SK-N-SH treated with all-trans-retinoic acid at 6 μM for 48 hours (cell line): ENCODE measurements around the gene MRPL27.

Experiments used
- ATAC-seq: fragments of 200-7000 bp; cut with Tn5 transposase; 3 replicates; pipeline ENCODE4 v1.9.1; 2020; ENCODE audit warnings: mild to moderate bottlenecking, moderate library complexity
- BACH2 ChIP-seq: fragments of 250-450 bp; sonication (Bioruptor Pico); IDR thresholded peaks from 2 replicates; pipeline ENCODE4 v1.9.0; 2021; ENCODE audit warnings: mild to moderate bottlenecking, borderline replicate concordance
- CSDC2 ChIP-seq: fragments of 250-450 bp; sonication (Bioruptor Pico); IDR thresholded peaks from 2 replicates; pipeline ENCODE4 v1.5.0; 2020; ENCODE audit warnings: mild to moderate bottlenecking, moderate library complexity
- ESRRG ChIP-seq: fragments of 250-450 bp; sonication (Bioruptor Pico); IDR thresholded peaks from 2 replicates; pipeline ENCODE4 v1.6.1; 2021; ENCODE audit warnings: mild to moderate bottlenecking
- GLIS3 ChIP-seq: fragments of 250-450 bp; sonication (Bioruptor Pico); IDR thresholded peaks from 2 replicates; pipeline ENCODE4 v1.5.0; 2020; ENCODE audit warnings: mild to moderate bottlenecking, moderate library complexity
- ISL1 ChIP-seq: fragments of 250-450 bp; sonication (Bioruptor Pico); IDR thresholded peaks from 2 replicates; pipeline ENCODE4 v2.1.2; 2022; ENCODE audit warnings: mild to moderate bottlenecking, moderate library complexity
- PPARA ChIP-seq: fragments of 250-450 bp; sonication (Bioruptor Pico); IDR thresholded peaks from 2 replicates; pipeline ENCODE4 v1.5.0; 2020; ENCODE audit warnings: mild to moderate bottlenecking, borderline replicate concordance
- TCF4 ChIP-seq: fragments of 250-450 bp; sonication (Bioruptor Pico); IDR thresholded peaks from 2 replicates; pipeline ENCODE4 v1.8.0; 2021; ENCODE audit warnings: mild to moderate bottlenecking, moderate library complexity, borderline replicate concordance
- ZFP3 ChIP-seq: fragments of 250-450 bp; sonication (Bioruptor Pico); IDR thresholded peaks from 2 replicates; pipeline ENCODE4 v1.5.0; 2020; ENCODE audit warnings: mild to moderate bottlenecking, moderate library complexity
- ZNF565 ChIP-seq: fragments of 450-650 bp; formaldehyde crosslinking; conservative IDR thresholded peaks from 2 replicates; pipeline ENCODE4 v1.5.0; 2020; ENCODE audit warnings: low read depth, mild to moderate bottlenecking, moderate library complexity
- ZNF70 ChIP-seq: fragments of 450-650 bp; formaldehyde crosslinking; IDR thresholded peaks from 2 replicates; pipeline ENCODE4 v1.5.0; 2020; ENCODE audit warnings: mild to moderate bottlenecking, moderate library complexity
- ZNF8 ChIP-seq: fragments of 450-650 bp; formaldehyde crosslinking; IDR thresholded peaks from 2 replicates; pipeline ENCODE4 v1.5.0; 2020; ENCODE audit warnings: mild to moderate bottlenecking, moderate library complexity
- TF ChIP-seq, protein P1 (sequence below): fragments of 250-450 bp; sonication (Bioruptor Pico); IDR thresholded peaks from 2 replicates; pipeline ENCODE4 v1.8.0; 2020; ENCODE audit warnings: mild to moderate bottlenecking, moderate library complexity, borderline replicate concordance
- TF ChIP-seq, protein P2 (sequence below): fragments of 250-450 bp; sonication (Bioruptor Pico); IDR thresholded peaks from 2 replicates; pipeline ENCODE4 v1.5.0; 2020; ENCODE audit warnings: mild to moderate bottlenecking, moderate library complexity
- TF ChIP-seq, protein P3 (sequence below): fragments of 250-450 bp; sonication (Bioruptor Pico); IDR thresholded peaks from 2 replicates; pipeline ENCODE4 v1.5.1; 2021; ENCODE audit warnings: mild to moderate bottlenecking, moderate library complexity

Gene MRPL27

DNA sequence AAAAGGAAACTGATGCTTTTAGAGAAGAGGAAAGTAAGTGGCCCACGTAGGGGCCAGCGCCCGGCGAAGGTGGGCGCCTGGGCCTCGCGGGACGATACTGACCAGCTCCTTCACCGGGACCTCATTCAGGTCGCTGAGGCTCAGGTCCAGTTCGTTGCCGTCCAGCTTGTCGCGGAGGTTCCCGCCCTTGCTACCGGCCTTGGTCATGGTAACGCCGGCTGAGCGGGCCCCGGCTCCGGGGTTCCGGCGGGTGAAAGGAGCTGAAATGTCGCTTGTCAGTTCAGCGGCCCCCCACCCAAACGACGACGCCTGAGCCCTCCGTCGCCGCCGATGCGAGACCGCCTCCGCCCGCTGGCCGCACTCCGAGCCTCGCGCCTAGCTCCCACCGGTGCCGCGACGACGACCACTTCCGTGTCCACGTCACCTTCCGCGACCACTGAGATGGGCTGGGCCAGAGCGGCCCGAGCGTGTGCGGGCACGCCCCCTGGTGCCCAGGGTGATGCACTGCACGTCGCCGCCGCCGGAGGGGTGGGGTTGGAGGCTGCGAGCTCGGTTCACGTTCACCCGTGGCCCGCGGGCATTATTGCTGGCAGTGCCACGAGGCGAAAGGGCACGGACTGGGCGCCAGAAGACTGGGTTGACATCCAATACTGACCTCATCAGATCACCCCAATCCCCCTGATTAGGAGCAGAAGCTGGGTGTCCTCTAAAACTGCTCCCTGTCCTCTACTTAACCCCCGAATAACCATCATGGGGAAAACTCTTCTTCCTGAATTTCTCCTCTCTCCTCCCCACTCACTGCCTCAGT lies 24.3 kb upstream of the MRPL27 start, which contains the start of gene LRRC59:
TSS of gene LRRC59 (minus strand) at position 413 of the 808 bp plus-strand sequence. CDS start at position 207, 206 bp downstream.
- peak; percentile 95 for ATAC-seq
- TF ChIP-seq PPARA (no peak), ZFP3 (CRISPR knock-in tag) (no peak), ESRRG (CRISPR knock-in tag) (no peak), CSDC2 (CRISPR knock-in tag) (peak; percentile 11; the same call in 1 of the 2 replicates)
- TF ChIP-seq, protein P1, sequence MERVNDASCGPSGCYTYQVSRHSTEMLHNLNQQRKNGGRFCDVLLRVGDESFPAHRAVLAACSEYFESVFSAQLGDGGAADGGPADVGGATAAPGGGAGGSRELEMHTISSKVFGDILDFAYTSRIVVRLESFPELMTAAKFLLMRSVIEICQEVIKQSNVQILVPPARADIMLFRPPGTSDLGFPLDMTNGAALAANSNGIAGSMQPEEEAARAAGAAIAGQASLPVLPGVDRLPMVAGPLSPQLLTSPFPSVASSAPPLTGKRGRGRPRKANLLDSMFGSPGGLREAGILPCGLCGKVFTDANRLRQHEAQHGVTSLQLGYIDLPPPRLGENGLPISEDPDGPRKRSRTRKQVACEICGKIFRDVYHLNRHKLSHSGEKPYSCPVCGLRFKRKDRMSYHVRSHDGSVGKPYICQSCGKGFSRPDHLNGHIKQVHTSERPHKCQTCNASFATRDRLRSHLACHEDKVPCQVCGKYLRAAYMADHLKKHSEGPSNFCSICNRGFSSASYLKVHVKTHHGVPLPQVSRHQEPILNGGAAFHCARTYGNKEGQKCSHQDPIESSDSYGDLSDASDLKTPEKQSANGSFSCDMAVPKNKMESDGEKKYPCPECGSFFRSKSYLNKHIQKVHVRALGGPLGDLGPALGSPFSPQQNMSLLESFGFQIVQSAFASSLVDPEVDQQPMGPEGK (CRISPR knock-in tag) = no peak
- TF ChIP-seq, protein P2, sequence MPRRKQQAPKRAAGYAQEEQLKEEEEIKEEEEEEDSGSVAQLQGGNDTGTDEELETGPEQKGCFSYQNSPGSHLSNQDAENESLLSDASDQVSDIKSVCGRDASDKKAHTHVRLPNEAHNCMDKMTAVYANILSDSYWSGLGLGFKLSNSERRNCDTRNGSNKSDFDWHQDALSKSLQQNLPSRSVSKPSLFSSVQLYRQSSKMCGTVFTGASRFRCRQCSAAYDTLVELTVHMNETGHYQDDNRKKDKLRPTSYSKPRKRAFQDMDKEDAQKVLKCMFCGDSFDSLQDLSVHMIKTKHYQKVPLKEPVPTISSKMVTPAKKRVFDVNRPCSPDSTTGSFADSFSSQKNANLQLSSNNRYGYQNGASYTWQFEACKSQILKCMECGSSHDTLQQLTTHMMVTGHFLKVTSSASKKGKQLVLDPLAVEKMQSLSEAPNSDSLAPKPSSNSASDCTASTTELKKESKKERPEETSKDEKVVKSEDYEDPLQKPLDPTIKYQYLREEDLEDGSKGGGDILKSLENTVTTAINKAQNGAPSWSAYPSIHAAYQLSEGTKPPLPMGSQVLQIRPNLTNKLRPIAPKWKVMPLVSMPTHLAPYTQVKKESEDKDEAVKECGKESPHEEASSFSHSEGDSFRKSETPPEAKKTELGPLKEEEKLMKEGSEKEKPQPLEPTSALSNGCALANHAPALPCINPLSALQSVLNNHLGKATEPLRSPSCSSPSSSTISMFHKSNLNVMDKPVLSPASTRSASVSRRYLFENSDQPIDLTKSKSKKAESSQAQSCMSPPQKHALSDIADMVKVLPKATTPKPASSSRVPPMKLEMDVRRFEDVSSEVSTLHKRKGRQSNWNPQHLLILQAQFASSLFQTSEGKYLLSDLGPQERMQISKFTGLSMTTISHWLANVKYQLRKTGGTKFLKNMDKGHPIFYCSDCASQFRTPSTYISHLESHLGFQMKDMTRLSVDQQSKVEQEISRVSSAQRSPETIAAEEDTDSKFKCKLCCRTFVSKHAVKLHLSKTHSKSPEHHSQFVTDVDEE (CRISPR knock-in tag) = peak; percentile 61; the same call in 1 of the 2 replicates
- TF ChIP-seq, all 23 proteins: peak for 2

DNA sequence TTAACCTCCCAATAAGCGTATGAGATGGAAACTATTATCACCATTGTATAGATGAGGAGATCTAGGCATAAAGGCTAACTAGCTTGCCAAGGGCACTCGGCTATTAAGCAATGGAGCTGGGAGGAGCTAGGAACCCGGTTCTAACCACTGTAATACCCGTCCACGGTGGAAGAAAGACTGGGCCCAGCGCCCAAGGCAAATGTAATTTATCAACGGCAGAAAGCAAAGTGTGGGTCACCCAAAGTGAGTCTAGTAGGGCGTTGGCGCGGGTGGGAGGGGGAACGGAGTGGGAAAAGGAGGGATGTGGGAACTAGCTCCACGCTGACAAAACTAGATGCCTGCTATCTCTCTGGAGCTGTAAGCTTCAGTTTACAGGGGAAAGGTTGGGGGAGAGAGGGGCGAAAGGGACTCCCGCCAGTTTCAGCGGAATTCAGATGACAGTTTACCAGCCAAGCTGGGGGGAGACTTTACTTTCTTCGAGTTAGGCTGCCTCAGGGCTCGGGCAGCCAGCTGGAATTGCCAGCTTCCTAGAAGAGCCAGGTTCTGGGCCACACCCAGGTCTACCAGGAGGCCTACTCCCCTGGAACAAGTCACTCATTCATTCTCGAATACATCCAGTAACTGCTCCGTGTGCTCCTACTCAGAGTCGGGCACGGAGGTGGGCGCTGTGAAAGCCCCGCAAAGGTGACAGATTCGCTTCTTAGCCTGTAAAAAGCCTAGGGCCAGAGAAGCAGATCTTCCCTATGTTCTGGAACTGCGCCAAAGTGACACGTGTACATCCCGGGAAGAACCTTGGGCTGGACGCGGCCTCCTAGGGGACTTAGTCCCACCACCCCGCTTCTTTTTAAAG lies 23.5 kb upstream of the MRPL27 start:
- TF ChIP-seq, protein P3, sequence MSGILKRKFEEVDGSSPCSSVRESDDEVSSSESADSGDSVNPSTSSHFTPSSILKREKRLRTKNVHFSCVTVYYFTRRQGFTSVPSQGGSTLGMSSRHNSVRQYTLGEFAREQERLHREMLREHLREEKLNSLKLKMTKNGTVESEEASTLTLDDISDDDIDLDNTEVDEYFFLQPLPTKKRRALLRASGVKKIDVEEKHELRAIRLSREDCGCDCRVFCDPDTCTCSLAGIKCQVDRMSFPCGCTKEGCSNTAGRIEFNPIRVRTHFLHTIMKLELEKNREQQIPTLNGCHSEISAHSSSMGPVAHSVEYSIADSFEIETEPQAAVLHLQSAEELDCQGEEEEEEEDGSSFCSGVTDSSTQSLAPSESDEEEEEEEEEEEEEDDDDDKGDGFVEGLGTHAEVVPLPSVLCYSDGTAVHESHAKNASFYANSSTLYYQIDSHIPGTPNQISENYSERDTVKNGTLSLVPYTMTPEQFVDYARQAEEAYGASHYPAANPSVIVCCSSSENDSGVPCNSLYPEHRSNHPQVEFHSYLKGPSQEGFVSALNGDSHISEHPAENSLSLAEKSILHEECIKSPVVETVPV (CRISPR knock-in tag) = no peak
- no peak for TF ChIP-seq ZFP3 (CRISPR knock-in tag)
- TF ChIP-seq ZNF70 (CRISPR knock-in tag) = no peak
- peak; percentile 60 for ATAC-seq

DNA sequence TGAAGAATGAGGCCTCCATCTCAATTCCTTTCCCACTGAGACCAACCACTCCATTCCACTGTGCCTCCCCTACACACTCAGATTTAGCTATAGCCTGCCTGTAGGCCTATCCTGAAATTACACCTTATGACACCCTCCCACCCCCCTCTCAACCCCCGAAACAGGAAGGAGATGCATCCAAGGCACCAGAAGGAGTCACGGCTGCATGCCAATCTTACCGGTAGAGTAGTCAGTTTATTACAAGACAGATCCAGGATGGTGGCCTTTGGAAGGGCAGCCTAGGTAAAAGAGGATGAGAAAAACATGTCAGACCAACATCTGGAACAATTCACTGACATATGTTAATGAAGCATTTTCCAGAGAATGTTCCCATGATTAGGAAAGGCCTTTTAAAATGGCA lies 21.7 kb upstream of the MRPL27 start:
- no peak for ATAC-seq
- TF ChIP-seq, protein P1 (CRISPR knock-in tag) = no peak
- TF ChIP-seq PPARA = no peak

DNA sequence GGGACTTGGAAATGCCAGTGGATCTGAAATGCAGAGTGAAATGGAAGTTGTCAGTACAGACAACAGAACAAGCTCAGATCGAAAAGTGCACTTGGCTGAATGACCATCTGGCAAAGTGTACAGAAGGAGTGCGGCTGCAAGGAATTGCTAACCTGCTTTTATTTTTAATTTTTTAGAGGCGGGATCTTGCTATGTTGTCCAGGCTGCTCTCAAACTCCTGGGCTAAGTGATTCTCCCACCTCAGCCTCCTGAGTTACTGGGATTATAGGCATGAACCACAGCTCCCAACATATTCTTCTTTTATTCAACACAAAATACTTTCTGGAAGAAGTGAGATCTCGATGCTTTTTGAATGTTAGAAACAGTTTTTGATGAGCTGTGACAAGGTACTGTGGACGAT lies 20.7 kb upstream of the MRPL27 start:
- no peak for ATAC-seq
- TF ChIP-seq ZNF565 (CRISPR knock-in tag) (no peak), ZFP3 (CRISPR knock-in tag) (no peak), TCF4 (no peak), ZNF70 (CRISPR knock-in tag) (no peak)
- TF ChIP-seq, protein P3 (CRISPR knock-in tag) = no peak
- TF ChIP-seq, all 23 proteins: peak for 0

DNA sequence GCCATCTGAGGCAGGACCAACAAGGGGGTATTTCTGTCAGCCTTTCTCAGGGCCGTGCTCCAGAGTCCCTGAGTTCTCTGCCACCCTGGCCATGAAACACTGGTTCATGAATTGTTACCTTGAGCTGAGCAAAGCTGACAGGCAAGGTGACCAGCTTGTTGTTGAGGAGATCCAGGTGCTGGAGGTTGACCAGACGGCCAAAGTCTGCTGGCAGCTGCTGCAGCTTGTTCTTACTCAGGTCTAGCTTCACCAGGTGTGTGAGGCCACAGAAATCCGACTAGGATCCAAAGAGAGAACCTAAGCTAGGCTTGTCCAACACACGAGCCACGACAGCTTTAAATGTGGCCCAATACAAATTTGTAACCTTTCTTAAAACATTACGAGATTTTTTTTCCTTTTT lies 19.6 kb upstream of the MRPL27 start:
- ATAC-seq = no peak
- TF ChIP-seq TCF4 (no peak), ZNF565 (CRISPR knock-in tag) (no peak), GLIS3 (no peak), ZNF8 (CRISPR knock-in tag) (no peak), ZFP3 (CRISPR knock-in tag) (no peak), BACH2 (no peak), ZNF70 (CRISPR knock-in tag) (no peak), ISL1 (CRISPR knock-in tag) (no peak), PPARA (no peak)
- TF ChIP-seq, protein P2 (CRISPR knock-in tag) = no peak
- TF ChIP-seq, protein P1 (CRISPR knock-in tag) = no peak
